Activated CD4-positive, alpha-beta T cell treated with anti-CD3 and anti-CD28 coated beads, Interleukin-2, amount 50 U/mL, for 4 hours (primary cell): ENCODE results near the gene CXXC5.

Source experiments
- DNase-seq, 2 experiments: peaks; one replicate each; pipeline ENCODE4 v3.0.0-alpha.2; 2020

The CXXC5 gene

GRCh38 chr5:139638736-139639618, 9.2 kb upstream of the CXXC5 start:
- no peak for DNase-seq

DNA sequence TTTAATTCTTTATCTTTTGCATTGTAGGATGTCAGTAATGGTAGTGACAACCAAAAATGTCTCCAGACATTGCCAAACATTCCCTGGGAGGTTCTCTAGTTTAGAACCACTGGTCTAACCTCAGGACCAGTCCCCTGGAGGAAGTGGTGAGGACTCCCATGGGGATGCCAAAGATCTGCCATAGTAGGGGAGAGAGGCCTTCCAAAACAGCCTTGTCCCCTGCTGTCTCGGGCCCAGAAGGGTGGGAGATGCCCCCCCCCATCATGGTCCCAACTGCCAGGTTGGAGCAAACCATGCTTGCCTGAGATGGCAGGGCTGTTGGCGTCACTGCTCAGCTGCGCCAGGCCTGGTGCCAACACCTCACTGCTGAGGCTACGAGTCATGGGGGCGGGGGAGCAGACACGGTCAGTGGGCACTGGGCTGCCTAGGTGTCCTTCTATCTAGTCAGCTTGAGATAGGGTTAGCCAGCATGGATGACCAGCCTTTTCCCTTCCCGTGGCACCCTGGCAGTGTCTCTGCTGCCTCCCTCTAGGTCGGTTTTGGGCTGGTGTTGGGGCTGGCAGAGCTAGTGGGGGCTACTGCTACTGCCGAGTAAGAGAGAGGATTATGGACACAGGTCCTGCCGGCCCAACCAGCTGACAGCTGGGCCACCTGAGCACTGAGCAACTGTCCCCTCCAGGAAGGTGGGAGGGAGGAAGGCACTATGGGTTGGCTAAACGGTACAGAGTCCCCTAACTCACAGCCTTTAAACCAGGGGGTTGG, 8.3 kb upstream of the CXXC5 start:
- no peak for DNase-seq

DNA sequence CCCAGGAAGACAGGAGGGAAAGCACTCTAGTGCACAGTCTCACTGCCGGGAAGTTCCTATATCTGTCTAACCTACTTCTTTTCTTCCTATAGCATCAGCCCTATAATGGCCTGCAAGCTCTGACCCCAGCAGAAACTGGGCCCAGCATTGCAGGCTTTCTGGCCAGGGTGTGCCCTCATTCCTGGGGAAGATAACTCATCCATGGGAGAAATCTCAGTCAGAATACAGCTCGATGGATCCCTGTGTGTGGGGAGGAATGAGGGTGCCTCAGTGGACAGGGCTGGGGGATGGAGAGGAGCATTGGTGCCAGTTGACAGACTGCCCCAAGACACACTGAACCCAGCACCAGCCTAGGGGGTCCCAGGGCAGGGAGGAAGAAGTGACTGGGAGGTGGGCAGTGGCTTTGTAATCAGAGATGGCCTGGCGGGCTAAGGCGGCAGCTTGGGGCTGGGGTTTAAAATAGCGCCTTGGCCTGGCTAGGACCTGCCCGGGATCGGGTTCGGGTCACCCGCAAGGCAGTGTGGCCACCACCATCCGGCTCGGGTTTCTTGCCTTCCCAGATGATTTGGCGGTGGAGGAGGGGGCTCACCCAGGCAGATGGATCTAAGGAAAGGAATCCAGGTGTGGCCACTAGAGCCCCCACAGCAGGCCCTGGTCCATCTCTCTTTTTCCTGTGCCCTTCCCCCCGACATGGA, 7.6 kb upstream of the CXXC5 start:
- no peak for DNase-seq

DNA sequence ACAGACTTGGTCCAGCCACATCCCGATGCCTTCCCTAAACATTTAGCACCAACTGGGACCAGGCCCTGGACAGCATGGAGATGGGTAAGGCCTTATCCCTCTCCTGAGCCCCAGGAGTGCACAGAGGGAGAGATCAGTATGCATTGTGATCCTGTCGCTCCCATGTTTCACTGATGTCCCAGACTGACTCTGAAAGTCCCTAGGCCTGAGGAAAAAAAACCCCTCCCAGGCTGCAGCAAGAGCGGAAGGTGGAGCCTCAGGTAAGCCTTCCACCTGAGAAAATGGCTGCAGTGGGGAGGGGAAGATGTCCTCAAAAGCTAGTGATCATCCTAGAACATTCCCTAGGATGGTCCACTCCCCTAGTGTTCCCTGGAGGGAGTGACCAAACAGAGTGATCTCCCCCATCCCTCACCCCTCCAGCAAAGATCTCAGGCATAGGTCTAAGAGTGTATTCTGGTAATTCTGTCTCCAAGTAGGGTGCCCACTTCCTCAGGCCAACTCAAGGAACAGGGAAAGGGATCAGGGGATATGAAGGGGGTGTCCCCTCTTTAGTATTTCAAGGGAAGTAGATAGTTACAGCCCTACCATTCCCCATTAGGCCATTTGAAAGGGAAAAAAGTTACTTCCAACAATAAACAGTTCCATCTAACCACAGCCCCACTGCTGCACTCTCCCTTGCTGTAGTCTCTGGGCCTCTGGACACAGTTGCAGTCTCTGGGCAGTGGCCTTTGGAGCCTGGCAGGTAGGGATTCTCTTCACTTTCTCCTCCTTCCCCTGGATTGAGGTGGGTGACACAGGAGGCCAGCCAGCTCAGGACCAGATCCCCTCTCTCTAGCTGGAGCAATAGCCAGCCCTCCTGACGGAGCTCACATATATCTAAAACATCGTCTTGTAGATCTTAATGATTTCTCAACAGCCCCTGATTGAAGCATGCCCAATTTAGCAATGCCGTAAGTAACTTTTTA, 6.8 kb upstream of the CXXC5 start:
- no peak for DNase-seq

DNA sequence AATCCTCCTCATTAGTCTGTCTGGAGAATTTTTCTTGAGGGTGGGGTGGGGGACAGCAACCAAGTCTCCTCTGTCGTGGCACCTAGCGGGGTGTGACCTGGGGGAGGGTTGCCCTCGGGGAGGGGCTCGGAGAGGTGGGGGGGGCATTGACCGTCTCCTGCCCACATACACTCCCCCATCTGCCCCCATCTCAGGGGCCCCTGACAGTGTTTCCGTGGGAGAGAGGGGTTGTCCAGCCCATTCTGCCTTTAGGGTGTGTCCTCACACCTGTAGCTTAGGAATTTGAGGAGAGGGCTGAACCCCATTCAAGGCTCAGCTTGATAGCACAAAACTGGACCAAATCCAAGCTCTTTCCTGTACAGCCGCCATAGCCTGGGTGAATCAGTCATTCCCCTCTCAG, 5.9 kb upstream of the CXXC5 start:
- DNase-seq: no peak

- DNase-seq: no peak
Measured at GRCh38 chr5:139642891-139643871, 5.0 kb upstream of the CXXC5 start.

- DNase-seq: no peak
Measured at GRCh38 chr5:139644001-139644456, 4.1 kb upstream of the CXXC5 start.

- DNase-seq: no peak
Measured at GRCh38 chr5:139644646-139645429, 3.3 kb upstream of the CXXC5 start.

GRCh38 chr5:139645430-139645871, 2.7 kb upstream of the CXXC5 start:
- no peak for DNase-seq

DNA sequence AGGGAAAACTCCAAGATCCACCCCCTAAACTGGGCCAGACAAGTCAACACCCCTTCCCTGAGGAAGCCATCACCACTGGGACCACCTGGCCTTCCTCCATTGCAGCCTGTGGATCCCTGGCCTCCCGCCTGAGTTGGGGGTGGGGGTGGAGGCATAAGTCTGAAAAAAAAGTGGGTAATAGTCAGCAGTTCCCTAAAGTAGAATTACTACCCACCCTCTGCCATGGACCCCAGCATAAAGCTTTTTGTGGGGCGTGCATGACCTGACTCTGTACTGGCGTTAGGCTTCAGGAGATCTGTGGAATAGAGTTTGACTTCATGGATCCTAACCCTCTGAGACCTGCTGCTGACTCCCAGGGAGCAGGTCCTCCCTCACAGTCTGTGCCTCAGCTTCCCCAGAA, 2.0 kb upstream of the CXXC5 start:
- no peak for DNase-seq

GRCh38 chr5:139646912-139647505, 1.1 kb upstream of the CXXC5 start:
- no peak for DNase-seq

DNA sequence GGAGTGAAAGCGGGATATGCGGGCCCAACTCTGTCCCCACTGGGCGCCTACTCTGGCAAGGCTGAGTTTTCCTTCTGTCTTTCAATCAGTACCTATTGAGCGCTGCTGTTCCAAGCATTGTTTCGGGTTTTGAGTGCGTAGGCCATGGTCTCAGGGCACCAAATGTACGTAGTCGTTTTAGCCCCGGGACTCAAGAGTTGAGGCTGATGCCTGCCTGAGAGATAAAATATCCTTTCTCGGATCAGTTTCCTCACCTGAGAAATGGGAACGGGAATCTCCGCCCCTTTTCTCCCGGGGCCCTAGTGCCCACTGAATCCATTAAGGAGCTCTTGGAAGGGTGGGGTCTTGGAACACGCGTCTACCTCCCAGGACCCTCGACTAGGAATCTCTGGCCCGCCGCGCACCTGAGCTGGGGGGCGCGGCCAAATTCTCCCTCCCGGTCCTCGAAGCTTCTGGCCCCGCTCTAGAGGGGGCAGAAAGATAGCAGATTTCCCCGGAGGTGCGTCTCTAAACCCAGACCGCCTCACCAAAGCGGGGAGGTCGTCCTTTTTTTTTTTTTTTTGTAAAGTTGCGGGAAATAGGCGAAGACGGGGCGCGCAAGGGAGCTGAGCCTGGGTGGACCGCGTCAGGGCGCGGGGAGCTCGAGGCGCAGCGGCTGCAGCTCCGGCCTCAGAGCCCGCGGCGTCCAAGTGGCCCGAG, 494 bp upstream of the CXXC5 start:
- no peak for DNase-seq

DNA sequence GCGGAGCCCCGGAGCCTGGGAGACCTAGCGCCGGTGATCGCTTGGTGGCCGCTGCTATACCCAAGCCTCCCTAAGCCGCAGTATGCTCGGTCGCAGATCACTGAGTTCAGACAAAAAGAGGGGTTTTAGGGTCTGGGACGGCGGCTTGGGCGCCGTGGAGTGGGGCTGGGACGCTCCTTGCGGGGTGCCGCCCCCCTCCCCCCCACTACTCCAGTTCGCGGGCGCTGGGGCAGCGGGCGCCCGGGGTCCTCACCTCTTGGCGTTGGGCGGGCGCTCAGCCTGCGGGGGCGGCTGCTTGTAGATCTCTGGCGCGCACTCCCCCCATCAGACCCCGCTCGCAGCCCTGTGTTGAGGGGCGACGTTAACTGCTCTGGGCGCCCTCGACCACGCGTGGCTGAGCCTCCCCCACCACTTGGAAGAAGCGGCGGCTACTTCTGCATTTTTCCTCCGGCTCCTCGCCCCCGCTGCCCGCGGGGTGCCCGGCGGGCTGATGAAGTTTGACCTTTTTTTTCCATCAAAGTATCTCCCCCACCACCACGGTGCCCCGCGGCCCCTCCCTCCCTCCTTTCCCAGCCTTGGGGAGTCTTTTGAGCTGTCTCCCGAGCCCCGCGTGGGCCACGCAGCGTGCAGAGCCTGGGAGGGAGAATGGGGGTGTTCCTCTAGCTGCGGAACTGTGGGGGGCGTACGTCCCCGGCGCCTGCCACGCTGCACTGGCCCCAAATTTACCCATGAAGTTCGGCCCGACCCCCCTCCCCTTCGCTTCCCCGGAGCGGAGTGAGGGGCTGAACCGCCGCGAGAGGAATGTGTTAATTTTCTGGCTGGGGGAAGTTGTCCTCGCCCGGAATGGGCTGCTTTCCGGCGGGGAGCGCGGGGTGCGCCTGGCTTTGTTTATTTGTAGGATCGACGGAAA, 1.2 kb downstream of the CXXC5 start:
- DNase-seq: no peak

GRCh38 chr5:139650031-139650688, 2.0 kb downstream of the CXXC5 start:
- no peak for DNase-seq

DNA sequence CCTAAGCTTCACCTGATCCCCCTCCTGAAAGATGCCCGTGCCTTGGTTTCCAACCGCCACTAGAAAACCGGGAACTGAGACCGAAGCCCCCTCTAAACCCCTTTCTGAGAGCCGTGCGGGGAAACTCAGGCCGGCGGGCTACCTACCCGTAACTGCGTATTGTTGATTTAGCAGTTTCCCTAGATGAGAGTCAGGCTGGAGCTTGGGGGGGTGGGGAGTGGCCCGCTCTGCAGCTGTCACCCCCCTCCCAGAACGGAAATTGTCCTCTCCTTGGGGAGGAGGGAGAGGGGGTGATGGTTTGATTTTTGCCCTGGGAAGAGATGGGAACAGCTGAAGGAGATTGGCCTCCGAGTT, 2.5 kb downstream of the CXXC5 start:
- no peak for DNase-seq

- DNase-seq: no peak
Measured at GRCh38 chr5:139651043-139651834, 3.1 kb downstream of the CXXC5 start.
